Measurements from ENCODE around the gene ZNF521.

GRCh38 chr18:25300492-25300891, 51.5 kb downstream of the ZNF521 start:
- no peak for TF ChIP-seq CTCF (IDR thresholded peaks at IDR 0.05; ENCODE audit: low read depth, low read length)
- no peak for TF ChIP-seq POLR2A (IDR thresholded peaks at IDR 0.05; ENCODE audit: extremely low read depth, insufficient read length)
